Measurements from ENCODE around the gene FRMD4A.

- no peak for TF ChIP-seq CTCF (IDR thresholded peaks at IDR 0.05; ENCODE audit: low read depth, low read length)
- no peak for TF ChIP-seq POLR2A (IDR thresholded peaks at IDR 0.05; ENCODE audit: extremely low read depth, insufficient read length)
Observed at GRCh38 chr10:13644866-13645265, 685.9 kb downstream of the FRMD4A start.

All from NB4 (cell line).